SH-SY5Y (cell line): Measurements from ENCODE around the gene RNF157.

Source experiments
- GATA2 ChIP-seq: IDR thresholded peaks from 2 replicates; pipeline ENCODE4 v1.6.1; 2011; ENCODE audit warnings: mild to moderate bottlenecking, low read depth, low read length
- GATA3 ChIP-seq: IDR thresholded peaks from 2 replicates; pipeline ENCODE4 v1.6.1; 2011; ENCODE audit warnings: low read depth, mild to moderate bottlenecking, low read length, moderate library complexity

GRCh38 chr17:76267051-76267576 is 26.8 kb upstream of the RNF157 start:
- no peak for TF ChIP-seq GATA2
- TF ChIP-seq GATA3: no peak
